Peyer's patch (tissue), 4 donors: ENCODE measurements around the gene PARD6A.

ENCODE experiments used
- POLR2A ChIP-seq, 2 donors: fragments of 450-650 bp; IDR thresholded peaks; one replicate each; pipeline ENCODE4 v1.5.1; 2017; ENCODE audit warnings: antibody characterized with exemption in 2 of 2, mild to moderate bottlenecking in 2 of 2, moderate library complexity in 2 of 2
- TF ChIP-seq, protein P1 (sequence below), 6 experiments: fragments of 450-650 bp in 4 of 6; fragments of 200-600 bp in 2 of 6; sonication (generic) in 1 of 6; IDR thresholded peaks; one replicate each; pipeline ENCODE4 v1.5.1; 2017 to 2019; ENCODE audit warnings: antibody characterized with exemption in 6 of 6, mild to moderate bottlenecking in 3 of 6, moderate library complexity in 1 of 6

DNA sequence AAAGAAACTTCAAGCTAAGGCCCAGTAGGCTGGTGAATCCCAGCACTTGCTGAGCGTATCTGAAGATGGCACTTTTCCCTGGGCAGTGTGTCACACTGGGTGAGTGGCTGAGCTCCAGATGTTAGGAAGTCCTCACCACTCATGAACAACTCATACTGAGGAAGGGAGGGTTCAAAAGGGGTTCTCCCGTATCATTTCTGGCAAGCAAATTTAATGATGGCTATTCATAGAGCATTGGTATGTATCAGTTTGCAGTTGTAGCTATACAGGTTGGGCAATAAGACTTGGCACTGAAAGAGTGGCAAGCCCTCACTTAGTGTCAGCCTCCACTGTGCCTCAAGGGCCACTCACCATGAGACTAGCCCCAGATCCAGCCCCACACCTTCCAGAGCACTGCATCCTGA is 47.6 kb downstream of the PARD6A start:
- TF ChIP-seq, protein P1, sequence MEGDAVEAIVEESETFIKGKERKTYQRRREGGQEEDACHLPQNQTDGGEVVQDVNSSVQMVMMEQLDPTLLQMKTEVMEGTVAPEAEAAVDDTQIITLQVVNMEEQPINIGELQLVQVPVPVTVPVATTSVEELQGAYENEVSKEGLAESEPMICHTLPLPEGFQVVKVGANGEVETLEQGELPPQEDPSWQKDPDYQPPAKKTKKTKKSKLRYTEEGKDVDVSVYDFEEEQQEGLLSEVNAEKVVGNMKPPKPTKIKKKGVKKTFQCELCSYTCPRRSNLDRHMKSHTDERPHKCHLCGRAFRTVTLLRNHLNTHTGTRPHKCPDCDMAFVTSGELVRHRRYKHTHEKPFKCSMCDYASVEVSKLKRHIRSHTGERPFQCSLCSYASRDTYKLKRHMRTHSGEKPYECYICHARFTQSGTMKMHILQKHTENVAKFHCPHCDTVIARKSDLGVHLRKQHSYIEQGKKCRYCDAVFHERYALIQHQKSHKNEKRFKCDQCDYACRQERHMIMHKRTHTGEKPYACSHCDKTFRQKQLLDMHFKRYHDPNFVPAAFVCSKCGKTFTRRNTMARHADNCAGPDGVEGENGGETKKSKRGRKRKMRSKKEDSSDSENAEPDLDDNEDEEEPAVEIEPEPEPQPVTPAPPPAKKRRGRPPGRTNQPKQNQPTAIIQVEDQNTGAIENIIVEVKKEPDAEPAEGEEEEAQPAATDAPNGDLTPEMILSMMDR (IDR thresholded peaks at IDR 0.05) = no peak
- no peak for TF ChIP-seq POLR2A (IDR thresholded peaks at IDR 0.05)
